ENCODE data around the gene ALPP.

DNA sequence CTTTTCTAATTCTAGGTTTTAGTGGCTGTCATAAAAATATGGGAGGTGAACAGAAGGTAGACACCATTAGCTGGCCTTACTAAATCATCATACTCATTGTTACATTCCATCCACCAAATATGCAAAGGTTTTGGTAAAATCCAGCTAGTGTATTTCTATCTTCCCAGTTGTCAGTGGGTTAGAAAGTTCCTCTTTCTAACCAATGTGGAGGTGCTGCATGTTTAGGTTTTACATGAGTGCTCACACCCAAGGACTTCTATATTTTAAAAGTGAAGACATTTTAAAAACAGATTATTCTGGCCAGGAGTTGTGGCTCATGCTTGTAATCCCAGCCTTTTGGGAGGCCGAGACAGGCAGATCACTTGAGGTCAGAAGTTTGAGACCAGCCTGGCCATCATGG is 5.9 kb downstream of the ALPP start:
- TF ChIP-seq, protein P1, sequence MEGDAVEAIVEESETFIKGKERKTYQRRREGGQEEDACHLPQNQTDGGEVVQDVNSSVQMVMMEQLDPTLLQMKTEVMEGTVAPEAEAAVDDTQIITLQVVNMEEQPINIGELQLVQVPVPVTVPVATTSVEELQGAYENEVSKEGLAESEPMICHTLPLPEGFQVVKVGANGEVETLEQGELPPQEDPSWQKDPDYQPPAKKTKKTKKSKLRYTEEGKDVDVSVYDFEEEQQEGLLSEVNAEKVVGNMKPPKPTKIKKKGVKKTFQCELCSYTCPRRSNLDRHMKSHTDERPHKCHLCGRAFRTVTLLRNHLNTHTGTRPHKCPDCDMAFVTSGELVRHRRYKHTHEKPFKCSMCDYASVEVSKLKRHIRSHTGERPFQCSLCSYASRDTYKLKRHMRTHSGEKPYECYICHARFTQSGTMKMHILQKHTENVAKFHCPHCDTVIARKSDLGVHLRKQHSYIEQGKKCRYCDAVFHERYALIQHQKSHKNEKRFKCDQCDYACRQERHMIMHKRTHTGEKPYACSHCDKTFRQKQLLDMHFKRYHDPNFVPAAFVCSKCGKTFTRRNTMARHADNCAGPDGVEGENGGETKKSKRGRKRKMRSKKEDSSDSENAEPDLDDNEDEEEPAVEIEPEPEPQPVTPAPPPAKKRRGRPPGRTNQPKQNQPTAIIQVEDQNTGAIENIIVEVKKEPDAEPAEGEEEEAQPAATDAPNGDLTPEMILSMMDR (IDR thresholded peaks at IDR 0.05; ENCODE audit: insufficient read depth, low read length, poor library complexity, severe bottlenecking) = no peak
- no peak for TF ChIP-seq EZH2phosphoT487 (conservative IDR thresholded peaks at IDR 0.05; ENCODE audit: low read length)

Measured in SU-DHL-6 (cell line).